ENCODE results near the gene SLC35G2.
A peak's percentile ranks its signal among the peaks of the same experiment; 100 is the strongest.

Gene SLC35G2

GRCh38 chr3:136818769-136819391 is at the start of gene SLC35G2:
Gene SLC35G2, plus strand, starts transcription at chr3:136819126. Its CDS starts 35,335 bp downstream, at chr3:136854461.
- Histone ChIP-seq H3K9ac (ENCODE audit: low read depth in 1 of 2, low read length in 2 of 2) (peak within 1 kb of the TSS; percentile 47 to 48), H3K27ac (ENCODE audit: low read depth in 2 of 2, low read length in 2 of 2) (peak within 1 kb of the TSS in 1 of 2 donors; percentile 8), H3K4me1 (ENCODE audit: control insufficient read depth in 2 of 2, insufficient read depth in 2 of 2, low read length in 2 of 2) (peaks cover 5% of the 10 kb centered on the region in 2 donors), H3K36me3 (ENCODE audit: control insufficient read depth in 2 of 2, insufficient read depth in 2 of 2, low read length in 2 of 2) (no peaks in the 10 kb centered on the region), H3K9me3 (ENCODE audit: control insufficient read depth in 2 of 2, low read length in 2 of 2) (no peaks in the 10 kb centered on the region), H3K27me3 (ENCODE audit: control insufficient read depth in 2 of 2, insufficient read depth in 2 of 2, low read length in 2 of 2) (peaks cover 14 to 24% of the 10 kb centered on the region in 2 donors), H3K4me3 (ENCODE audit: low read length in 2 of 2) (peak within 1 kb of the TSS; percentile 55 to 73)

GRCh38 chr3:136772709-136773108 is 46.2 kb upstream of the SLC35G2 start:
- Histone ChIP-seq H3K36me3 (ENCODE audit: control insufficient read depth in 2 of 2, insufficient read depth in 2 of 2, low read length in 2 of 2) (no peaks in the 10 kb centered on the region), H3K4me1 (ENCODE audit: control insufficient read depth in 2 of 2, insufficient read depth in 2 of 2, low read length in 2 of 2) (no peaks in the 10 kb centered on the region), H3K27ac (ENCODE audit: low read depth in 2 of 2, low read length in 2 of 2) (no peak overlapping the region), H3K4me3 (ENCODE audit: low read length in 2 of 2) (no peak overlapping the region), H3K9ac (ENCODE audit: low read depth in 1 of 2, low read length in 2 of 2) (no peak overlapping the region), H3K9me3 (ENCODE audit: control insufficient read depth in 2 of 2, low read length in 2 of 2) (no peaks in the 10 kb centered on the region), H3K27me3 (ENCODE audit: control insufficient read depth in 2 of 2, insufficient read depth in 2 of 2, low read length in 2 of 2) (no peaks in the 10 kb centered on the region)

GRCh38 chr3:136778865-136779264 is 40.1 kb upstream of the SLC35G2 start:
- Histone ChIP-seq H3K4me3 (ENCODE audit: low read length in 2 of 2) (no peak overlapping the region), H3K36me3 (ENCODE audit: control insufficient read depth in 2 of 2, insufficient read depth in 2 of 2, low read length in 2 of 2) (no peaks in the 10 kb centered on the region), H3K27ac (ENCODE audit: low read depth in 2 of 2, low read length in 2 of 2) (no peak overlapping the region), H3K4me1 (ENCODE audit: control insufficient read depth in 2 of 2, insufficient read depth in 2 of 2, low read length in 2 of 2) (no peaks in the 10 kb centered on the region), H3K9me3 (ENCODE audit: control insufficient read depth in 2 of 2, low read length in 2 of 2) (no peaks in the 10 kb centered on the region), H3K27me3 (ENCODE audit: control insufficient read depth in 2 of 2, insufficient read depth in 2 of 2, low read length in 2 of 2) (no peaks in the 10 kb centered on the region), H3K9ac (ENCODE audit: low read depth in 1 of 2, low read length in 2 of 2) (no peak overlapping the region)

GRCh38 chr3:136780741-136781140 is 38.2 kb upstream of the SLC35G2 start:
- H3K36me3 ChIP-seq (ENCODE audit: control insufficient read depth in 2 of 2, insufficient read depth in 2 of 2, low read length in 2 of 2), result no peaks in the 10 kb centered on the region
- no peak overlapping the region for H3K9ac ChIP-seq (ENCODE audit: low read depth in 1 of 2, low read length in 2 of 2)
- H3K4me1 ChIP-seq (ENCODE audit: control insufficient read depth in 2 of 2, insufficient read depth in 2 of 2, low read length in 2 of 2), result no peaks in the 10 kb centered on the region
- no peak overlapping the region for H3K4me3 ChIP-seq (ENCODE audit: low read length in 2 of 2)
- H3K27me3 ChIP-seq (ENCODE audit: control insufficient read depth in 2 of 2, insufficient read depth in 2 of 2, low read length in 2 of 2), result no peaks in the 10 kb centered on the region
- no peak overlapping the region for H3K27ac ChIP-seq (ENCODE audit: low read depth in 2 of 2, low read length in 2 of 2)
- no peaks in the 10 kb centered on the region for H3K9me3 ChIP-seq (ENCODE audit: control insufficient read depth in 2 of 2, low read length in 2 of 2)

- H3K9me3 ChIP-seq (ENCODE audit: control insufficient read depth in 2 of 2, low read length in 2 of 2), result no peaks in the 10 kb centered on the region
- H3K4me3 ChIP-seq (ENCODE audit: low read length in 2 of 2), result no peak overlapping the region
Measured at GRCh38 chr3:136783708-136784191, 35.2 kb upstream of the SLC35G2 start.

GRCh38 chr3:136787349-136787748 is 31.6 kb upstream of the SLC35G2 start:
- Histone ChIP-seq H3K4me1 (ENCODE audit: control insufficient read depth in 2 of 2, insufficient read depth in 2 of 2, low read length in 2 of 2) (peaks cover 0 to 2% of the 10 kb centered on the region in 2 donors), H3K4me3 (ENCODE audit: low read length in 2 of 2) (no peak overlapping the region), H3K27me3 (ENCODE audit: control insufficient read depth in 2 of 2, insufficient read depth in 2 of 2, low read length in 2 of 2) (no peaks in the 10 kb centered on the region), H3K9me3 (ENCODE audit: control insufficient read depth in 2 of 2, low read length in 2 of 2) (no peaks in the 10 kb centered on the region), H3K36me3 (ENCODE audit: control insufficient read depth in 2 of 2, insufficient read depth in 2 of 2, low read length in 2 of 2) (no peaks in the 10 kb centered on the region), H3K9ac (ENCODE audit: low read depth in 1 of 2, low read length in 2 of 2) (no peak overlapping the region), H3K27ac (ENCODE audit: low read depth in 2 of 2, low read length in 2 of 2) (no peak overlapping the region)

More at GRCh38 chr3:136783708-136784191, 35.2 kb upstream of the SLC35G2 start:
- no peaks in the 10 kb centered on the region for H3K27me3 ChIP-seq (ENCODE audit: control insufficient read depth in 2 of 2, insufficient read depth in 2 of 2, low read length in 2 of 2)
- no peak overlapping the region for H3K9ac ChIP-seq (ENCODE audit: low read depth in 1 of 2, low read length in 2 of 2)
- H3K27ac ChIP-seq (ENCODE audit: low read depth in 2 of 2, low read length in 2 of 2), result no peak overlapping the region
- H3K4me1 ChIP-seq (ENCODE audit: control insufficient read depth in 2 of 2, insufficient read depth in 2 of 2, low read length in 2 of 2), result peaks cover 0 to 2% of the 10 kb centered on the region in 2 donors
- H3K36me3 ChIP-seq (ENCODE audit: control insufficient read depth in 2 of 2, insufficient read depth in 2 of 2, low read length in 2 of 2), result no peaks in the 10 kb centered on the region

GRCh38 chr3:136788154-136788553 is 30.8 kb upstream of the SLC35G2 start:
- no peak overlapping the region for H3K27ac ChIP-seq (ENCODE audit: low read depth in 2 of 2, low read length in 2 of 2)
- no peak overlapping the region for H3K4me3 ChIP-seq (ENCODE audit: low read length in 2 of 2)
- peaks cover 0 to 2% of the 10 kb centered on the region in 2 donors for H3K4me1 ChIP-seq (ENCODE audit: control insufficient read depth in 2 of 2, insufficient read depth in 2 of 2, low read length in 2 of 2)
- H3K27me3 ChIP-seq (ENCODE audit: control insufficient read depth in 2 of 2, insufficient read depth in 2 of 2, low read length in 2 of 2), result no peaks in the 10 kb centered on the region
- H3K9ac ChIP-seq (ENCODE audit: low read depth in 1 of 2, low read length in 2 of 2), result no peak overlapping the region
- H3K9me3 ChIP-seq (ENCODE audit: control insufficient read depth in 2 of 2, low read length in 2 of 2), result no peaks in the 10 kb centered on the region
- no peaks in the 10 kb centered on the region for H3K36me3 ChIP-seq (ENCODE audit: control insufficient read depth in 2 of 2, insufficient read depth in 2 of 2, low read length in 2 of 2)

- Histone ChIP-seq H3K27me3 (ENCODE audit: control insufficient read depth in 2 of 2, insufficient read depth in 2 of 2, low read length in 2 of 2) (no peaks in the 10 kb centered on the region), H3K9ac (ENCODE audit: low read depth in 1 of 2, low read length in 2 of 2) (no peak overlapping the region), H3K9me3 (ENCODE audit: control insufficient read depth in 2 of 2, low read length in 2 of 2) (no peaks in the 10 kb centered on the region), H3K4me1 (ENCODE audit: control insufficient read depth in 2 of 2, insufficient read depth in 2 of 2, low read length in 2 of 2) (peaks cover 0 to 2% of the 10 kb centered on the region in 2 donors), H3K27ac (ENCODE audit: low read depth in 2 of 2, low read length in 2 of 2) (no peak overlapping the region), H3K36me3 (ENCODE audit: control insufficient read depth in 2 of 2, insufficient read depth in 2 of 2, low read length in 2 of 2) (no peaks in the 10 kb centered on the region), H3K4me3 (ENCODE audit: low read length in 2 of 2) (no peak overlapping the region)
Measured at GRCh38 chr3:136789976-136790375, 28.9 kb upstream of the SLC35G2 start.

- Histone ChIP-seq H3K9ac (ENCODE audit: low read depth in 1 of 2, low read length in 2 of 2) (no peak overlapping the region), H3K36me3 (ENCODE audit: control insufficient read depth in 2 of 2, insufficient read depth in 2 of 2, low read length in 2 of 2) (no peaks in the 10 kb centered on the region), H3K4me1 (ENCODE audit: control insufficient read depth in 2 of 2, insufficient read depth in 2 of 2, low read length in 2 of 2) (peaks cover 0 to 2% of the 10 kb centered on the region in 2 donors), H3K4me3 (ENCODE audit: low read length in 2 of 2) (no peak overlapping the region), H3K9me3 (ENCODE audit: control insufficient read depth in 2 of 2, low read length in 2 of 2) (no peaks in the 10 kb centered on the region), H3K27me3 (ENCODE audit: control insufficient read depth in 2 of 2, insufficient read depth in 2 of 2, low read length in 2 of 2) (no peaks in the 10 kb centered on the region), H3K27ac (ENCODE audit: low read depth in 2 of 2, low read length in 2 of 2) (no peak overlapping the region)
Measured at GRCh38 chr3:136790786-136791185, 28.1 kb upstream of the SLC35G2 start.

- Histone ChIP-seq H3K9me3 (ENCODE audit: control insufficient read depth in 2 of 2, low read length in 2 of 2) (no peaks in the 10 kb centered on the region), H3K27ac (ENCODE audit: low read depth in 2 of 2, low read length in 2 of 2) (no peak overlapping the region), H3K4me3 (ENCODE audit: low read length in 2 of 2) (no peak overlapping the region), H3K4me1 (ENCODE audit: control insufficient read depth in 2 of 2, insufficient read depth in 2 of 2, low read length in 2 of 2) (no peaks in the 10 kb centered on the region), H3K9ac (ENCODE audit: low read depth in 1 of 2, low read length in 2 of 2) (no peak overlapping the region), H3K36me3 (ENCODE audit: control insufficient read depth in 2 of 2, insufficient read depth in 2 of 2, low read length in 2 of 2) (no peaks in the 10 kb centered on the region), H3K27me3 (ENCODE audit: control insufficient read depth in 2 of 2, insufficient read depth in 2 of 2, low read length in 2 of 2) (no peaks in the 10 kb centered on the region)
Measured at GRCh38 chr3:136792556-136793330, 26.2 kb upstream of the SLC35G2 start.
